ENCODE measurements around the gene PDE5A. TPM values are rescaled to one million over a fixed set of nuclear protein-coding genes. Genes with fewer than 3 reads are reported as not detected.

Gene PDE5A
- polyA plus RNA-seq, 4 donors: 44.5 to 79.8 (median 54.9) TPM

DNA sequence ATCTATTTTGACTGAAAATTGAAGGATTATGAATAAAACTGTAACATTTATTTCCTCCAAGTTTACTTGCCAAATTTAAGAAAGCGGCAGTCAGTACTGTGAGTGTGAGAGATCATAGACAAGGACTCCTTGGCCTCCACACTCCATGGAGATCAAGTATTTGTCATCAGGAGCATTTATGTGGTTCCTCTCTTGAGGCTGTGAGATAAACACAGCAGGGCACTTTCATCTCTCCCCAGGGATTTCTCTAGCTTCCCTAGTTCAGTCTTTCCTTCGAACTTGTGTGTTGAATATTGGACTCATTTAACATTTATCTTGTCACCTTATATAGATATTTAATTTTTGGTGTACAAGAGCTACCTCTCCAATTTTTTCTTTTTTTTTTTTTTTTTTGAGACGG is 40.8 kb downstream of the PDE5A start:
- no peak for DNase-seq (ENCODE audit: low read depth in 4 of 4, low spot score in 3 of 4)

DNA sequence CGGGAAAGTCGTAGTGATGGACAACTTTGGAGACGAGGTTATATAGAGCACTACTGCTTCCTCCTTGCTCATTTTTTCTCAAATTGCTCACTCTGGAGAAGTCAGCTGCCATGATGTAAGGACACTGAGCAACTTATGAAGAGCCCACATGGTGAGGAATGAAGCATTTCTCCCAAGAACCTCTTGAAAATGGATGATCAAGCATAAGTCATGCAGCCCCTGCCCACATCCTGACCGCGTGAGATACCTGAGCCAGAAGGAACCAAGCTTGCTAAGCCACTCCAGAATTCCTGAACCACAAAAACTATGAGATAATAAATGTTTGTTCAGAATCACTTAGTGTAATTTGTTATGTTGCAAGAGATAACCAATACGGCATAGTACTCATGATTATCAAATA is 42.8 kb downstream of the PDE5A start:
- no peak for DNase-seq (ENCODE audit: low read depth in 4 of 4, low spot score in 3 of 4)

DNA sequence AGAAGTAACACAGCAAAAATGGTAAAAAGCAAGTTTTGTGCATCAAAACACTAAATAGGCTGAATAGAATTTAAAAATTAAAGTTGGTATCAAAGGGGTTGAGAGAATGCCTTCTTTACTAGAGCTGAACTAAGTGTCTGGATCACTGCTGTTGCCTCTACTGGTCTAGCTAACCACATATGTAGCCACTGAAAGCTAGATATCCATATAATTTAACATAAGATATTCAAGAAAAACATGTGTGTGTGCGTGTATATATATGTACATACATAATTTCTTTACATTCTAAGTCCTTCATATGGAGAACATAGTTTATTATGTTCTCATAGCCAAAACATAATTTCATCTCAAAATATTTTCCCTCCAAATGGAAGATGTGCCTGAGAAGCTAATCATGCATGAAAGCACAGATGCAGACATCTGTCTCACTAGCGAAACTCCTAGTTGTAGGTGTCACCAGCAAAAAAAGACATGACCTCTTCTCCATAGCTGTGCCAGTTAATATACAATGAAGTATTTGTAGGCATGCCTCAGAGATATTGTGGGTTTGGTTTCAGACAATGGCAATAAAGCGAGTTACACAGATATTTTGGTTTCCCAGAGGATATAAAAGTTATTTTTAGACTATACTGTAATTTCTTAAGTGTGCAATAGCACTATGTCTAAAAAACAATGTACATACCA is 47.3 kb downstream of the PDE5A start:
- DNase-seq (ENCODE audit: low read depth in 4 of 4, low spot score in 3 of 4): no peak

DNA sequence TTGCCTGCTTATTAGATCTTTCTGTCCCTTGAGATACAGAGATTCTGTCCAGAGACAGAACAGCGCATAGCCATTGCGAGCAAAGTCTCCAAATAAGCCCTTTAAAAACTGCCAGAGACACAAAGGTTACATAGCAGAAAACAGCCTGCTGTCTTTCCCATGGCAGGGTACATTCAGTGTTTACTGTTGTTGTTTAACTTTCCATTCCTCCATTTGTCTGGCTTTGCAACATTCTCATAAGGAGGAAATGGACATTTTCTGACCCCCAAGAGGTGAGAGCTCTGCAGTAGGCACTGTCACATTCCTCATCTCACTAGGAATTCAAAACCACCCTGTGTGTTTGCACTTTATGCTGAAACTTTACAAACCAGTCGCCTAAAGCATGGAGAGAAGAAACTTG is 48.3 kb downstream of the PDE5A start:
- no peak for DNase-seq (ENCODE audit: low read depth in 4 of 4, low spot score in 3 of 4)

DNA sequence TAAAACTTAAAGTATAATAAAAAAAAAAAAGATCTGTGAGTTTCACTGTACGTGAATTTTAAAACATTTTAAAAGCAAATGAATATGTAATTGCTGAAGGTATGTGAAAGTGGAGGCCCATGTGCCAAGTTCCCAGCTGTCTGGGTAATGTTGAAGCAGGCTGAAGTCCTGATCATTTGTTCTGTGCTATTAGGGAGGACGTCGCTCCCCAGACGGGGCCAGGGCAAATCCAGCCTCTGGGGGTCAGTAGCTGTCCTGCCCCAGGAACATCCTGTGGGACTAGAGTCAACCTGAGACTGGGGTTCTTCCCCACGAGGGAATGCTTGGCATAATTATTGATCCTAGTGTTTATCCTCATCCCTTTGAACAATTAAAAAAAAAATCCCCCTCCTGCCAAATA is 48.8 kb downstream of the PDE5A start:
- DNase-seq (ENCODE audit: low read depth in 4 of 4, low spot score in 3 of 4): no peak

DNA sequence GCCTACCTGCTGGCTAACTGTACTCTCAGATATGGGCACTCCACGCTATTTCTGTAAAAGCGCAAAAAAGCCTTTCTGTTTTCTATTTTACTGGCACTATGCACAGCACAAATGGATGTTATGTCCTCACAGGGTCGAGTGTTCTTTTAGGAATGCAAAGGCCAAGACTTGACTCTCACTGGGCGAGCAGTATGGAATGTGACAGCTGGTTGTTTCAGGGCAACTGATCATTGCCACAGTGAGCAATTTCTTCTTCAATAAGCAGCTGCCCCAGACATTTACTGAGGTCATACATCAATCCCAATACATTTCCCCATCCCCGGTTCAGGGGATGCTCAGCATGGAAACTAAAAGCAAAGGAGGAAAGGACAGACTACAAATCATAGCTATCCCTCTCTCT is 58.2 kb downstream of the PDE5A start:
- no peak for DNase-seq (ENCODE audit: low read depth in 4 of 4, low spot score in 3 of 4)

DNA sequence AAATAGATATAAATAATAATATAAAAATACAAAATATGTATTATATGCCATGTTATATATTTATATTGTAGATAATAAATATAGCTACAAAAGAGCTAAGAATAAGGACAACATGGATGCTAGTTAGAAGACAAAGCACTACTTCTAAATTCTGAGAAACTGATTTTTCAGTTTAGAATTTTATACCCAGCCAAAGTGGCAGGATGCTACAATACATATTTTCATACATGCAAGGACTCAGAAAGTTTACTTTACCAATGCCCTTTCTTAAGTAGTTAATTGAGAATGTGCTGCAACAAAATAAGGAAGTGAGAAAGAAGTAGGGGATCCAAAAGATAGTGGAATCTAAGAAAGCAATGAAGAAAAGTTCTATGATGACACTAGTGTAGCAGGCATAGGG is 64.5 kb downstream of the PDE5A start:
- no peak for DNase-seq (ENCODE audit: low read depth in 4 of 4, low spot score in 3 of 4)

DNA sequence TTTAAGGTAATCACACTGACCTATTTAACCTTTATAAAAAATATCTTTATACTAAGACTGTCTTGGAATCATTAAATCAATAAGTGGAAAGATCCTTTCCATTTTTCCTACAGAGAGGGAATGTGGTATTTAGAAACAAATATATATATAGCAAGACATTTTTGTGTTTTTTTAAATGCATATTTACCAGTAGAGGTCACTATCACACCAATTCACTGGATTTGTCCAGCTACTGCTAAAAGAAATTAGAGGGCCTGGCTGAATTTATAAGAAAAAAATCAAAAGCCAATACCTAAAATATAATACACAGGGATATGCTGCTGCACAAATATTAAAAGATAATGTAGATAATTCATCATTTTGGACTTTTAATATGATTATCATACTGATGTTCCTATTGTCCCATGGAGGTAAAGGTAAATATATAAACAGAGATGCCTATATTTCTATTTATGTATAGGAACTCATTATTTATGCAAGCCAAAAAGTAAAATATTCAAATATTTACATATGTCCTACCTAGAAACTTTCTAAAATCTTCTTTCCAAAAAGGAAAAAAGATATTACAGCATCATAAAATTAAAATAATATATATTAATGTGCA is 69.5 kb downstream of the PDE5A start:
- peak; percentile 12 to 37 (median 26) for DNase-seq (ENCODE audit: low read depth in 4 of 4, low spot score in 3 of 4)

DNA sequence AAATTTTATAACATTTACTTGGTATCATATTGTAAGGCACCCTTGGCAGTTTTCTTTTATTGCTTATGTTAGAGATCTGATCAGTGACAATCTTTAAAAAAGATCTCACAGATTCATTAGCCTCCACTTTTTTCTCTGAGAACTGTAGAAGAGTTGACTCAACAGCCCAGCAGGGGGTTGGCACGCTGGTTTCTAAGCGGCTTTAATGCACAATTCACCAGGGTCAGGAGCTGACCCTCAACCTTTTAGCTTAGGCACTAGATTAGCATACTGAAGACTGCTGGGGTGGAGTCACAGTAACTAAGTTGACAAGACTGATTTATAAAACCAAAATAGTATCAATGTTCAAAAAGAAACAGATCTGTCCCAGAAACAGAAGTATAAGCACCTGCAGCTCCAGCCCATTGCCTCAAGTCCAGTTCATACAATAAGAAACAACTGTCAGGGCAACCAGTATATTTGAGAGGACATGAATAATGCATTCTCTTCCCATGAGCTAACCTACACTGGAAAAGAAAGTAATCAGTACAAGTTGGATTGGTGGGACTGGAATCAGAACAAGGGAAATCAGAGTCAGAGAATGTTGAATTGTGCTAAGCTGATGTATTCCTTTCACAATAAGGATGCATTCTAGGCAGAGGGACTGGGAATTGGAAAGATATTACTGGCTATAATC is 77.6 kb downstream of the PDE5A start:
- no peak for DNase-seq (ENCODE audit: low read depth in 4 of 4, low spot score in 3 of 4)

DNA sequence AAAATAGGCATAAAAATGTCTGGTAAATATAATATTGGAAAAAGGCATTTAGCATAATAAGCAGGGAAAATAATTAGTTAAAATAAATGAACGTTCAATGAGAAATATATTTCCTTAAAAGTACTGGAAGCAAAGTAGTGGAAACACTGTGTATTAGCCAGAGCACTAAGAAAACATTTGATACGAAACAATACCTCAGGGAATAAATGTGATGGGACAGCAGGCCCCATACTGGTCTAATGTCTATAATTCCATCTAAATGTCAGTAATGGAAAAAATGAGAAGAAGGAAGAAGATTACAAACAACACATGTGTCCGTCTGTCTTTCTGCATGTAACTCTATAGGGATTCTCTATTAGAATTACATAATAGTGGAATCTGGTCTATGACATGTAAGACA is 79.0 kb downstream of the PDE5A start:
- DNase-seq (ENCODE audit: low read depth in 4 of 4, low spot score in 3 of 4): no peak

DNA sequence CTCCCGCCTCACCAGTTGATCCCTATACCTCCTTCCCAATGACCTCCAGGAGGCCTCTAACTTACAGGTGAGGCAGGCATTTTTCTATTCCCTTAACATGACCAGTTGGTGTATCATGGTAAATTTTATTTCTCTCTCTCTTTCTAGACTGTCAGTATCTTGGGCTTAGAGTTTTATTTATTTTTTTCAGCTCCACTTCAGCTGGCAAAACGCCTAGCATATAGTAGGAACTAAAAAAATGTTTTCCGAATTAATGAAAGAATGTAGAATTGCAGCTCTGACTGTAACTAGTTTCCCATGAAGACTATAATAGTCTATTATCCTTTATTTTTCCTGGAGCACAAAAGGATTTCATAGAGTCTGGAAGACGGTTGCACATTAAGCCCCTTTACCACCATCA is 84.8 kb downstream of the PDE5A start:
- no peak for DNase-seq (ENCODE audit: low read depth in 4 of 4, low spot score in 3 of 4)

DNA sequence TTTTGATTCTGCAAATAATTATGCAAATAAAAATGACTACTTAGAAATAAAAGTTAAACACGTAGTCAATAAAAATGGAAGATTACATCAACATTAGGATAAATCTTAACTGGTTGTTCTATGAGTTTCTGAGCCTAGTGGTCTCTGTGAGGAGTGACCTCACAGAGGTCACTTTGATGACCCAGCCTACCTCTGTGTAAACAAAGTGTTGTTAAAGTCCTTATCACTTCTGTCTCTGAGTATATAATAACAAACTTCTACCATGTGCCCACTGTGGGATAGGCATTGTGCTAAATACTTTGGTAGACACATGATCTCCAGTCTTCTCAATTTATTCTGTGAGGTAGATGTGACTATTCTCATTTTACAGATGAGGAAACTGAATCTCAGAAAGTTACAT is 85.4 kb downstream of the PDE5A start:
- DNase-seq (ENCODE audit: low read depth in 4 of 4, low spot score in 3 of 4): no peak

DNA sequence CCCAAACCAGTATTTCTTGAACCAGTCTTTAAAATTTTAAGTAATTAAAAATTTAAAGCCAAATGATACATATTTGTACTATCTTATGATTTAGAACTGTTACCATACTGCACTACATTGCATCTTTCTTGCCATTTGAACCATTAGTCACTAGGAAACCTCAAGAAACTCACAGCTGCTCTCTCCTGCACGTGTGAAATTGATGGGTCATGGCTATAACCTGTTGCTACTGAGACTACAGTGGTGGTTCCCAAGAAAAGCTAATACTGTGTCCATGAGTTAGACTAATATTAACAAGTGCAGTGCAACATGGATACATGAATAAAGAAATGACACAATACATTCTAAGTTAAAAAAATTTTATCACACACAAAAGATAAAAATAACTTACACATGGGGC is 88.4 kb downstream of the PDE5A start:
- no peak for DNase-seq (ENCODE audit: low read depth in 4 of 4, low spot score in 3 of 4)

DNA sequence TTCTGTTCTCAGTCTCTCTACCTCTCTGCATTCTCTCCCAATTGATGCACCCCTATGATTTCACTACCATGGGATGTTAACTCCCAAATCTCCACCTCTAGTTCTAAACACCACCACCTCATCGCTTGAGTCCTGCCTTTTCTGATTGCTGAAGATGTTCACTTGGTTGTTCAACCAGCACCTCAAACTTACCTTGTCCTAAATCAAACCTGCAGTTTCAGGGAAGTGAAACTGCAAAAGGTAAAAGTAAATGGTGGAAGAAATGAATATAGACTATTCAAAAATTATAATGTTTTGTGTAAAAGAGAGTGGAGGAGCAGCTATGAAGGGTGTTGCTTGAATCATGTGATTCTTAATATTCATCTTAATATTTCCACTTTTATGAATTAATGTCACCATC is 91.0 kb downstream of the PDE5A start:
- DNase-seq (ENCODE audit: low read depth in 4 of 4, low spot score in 3 of 4): no peak

DNA sequence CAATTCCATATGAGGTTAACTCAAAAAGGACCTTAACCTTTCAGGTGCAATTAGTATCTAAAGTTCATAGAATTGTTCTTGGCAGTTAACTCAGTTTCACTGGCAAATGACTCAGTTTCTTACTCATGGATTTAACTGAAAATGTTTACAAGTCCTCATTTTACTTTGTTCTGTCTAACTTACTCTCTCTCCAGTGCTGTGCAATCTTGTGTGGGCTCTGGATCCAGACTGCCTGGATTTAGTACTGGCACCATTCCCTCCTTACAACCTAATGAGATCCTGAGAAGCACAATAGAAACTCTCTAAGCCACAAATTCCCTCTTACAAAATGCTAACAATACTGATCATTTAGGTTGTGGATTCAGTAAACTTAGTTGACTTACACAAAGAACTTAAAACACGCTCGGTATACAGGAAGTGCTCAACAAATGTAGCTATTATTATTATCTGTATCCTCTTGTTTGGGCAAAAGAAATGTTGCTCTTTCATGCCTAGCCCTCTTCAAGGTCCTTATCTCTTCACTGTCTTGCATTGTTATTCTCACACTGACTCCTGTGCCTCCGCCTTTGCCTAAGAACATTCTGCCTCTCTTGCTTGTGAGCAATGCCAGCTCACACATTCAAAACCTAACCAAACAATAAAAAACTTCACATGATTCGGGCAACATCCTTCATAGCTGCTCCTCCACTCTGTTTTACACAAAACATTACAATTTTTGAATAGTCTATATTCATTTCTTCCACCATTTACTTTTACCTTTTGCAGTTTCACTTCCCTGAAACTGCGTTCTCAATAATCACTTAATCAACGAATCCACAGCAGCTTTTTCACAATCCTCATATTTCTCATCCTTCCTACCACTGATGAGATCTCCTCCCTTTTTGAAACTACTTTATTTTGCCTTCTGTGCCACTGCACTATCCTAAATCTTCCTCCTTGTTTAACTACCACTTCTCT is 91.8 kb downstream of the PDE5A start:
- no peak for DNase-seq (ENCODE audit: low read depth in 4 of 4, low spot score in 3 of 4)

DNA sequence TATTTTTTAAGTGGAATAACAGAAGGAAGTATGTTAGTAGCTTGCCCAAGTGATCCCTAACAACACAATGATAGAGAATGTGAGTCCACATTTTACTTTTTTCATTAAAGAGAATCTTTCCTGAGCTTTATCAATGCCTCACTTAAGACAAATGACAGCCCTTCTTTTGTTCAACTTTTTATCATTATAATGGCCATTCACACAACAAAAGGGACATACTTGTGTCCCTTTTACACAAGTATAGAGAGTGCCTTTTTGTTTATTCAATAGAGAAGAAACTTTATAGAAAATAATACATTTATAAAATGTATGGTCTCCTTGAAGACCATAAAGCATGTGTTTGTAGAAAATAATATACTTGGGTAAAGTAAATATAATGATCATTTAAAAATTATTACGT is 96.3 kb downstream of the PDE5A start:
- no peak for DNase-seq (ENCODE audit: low read depth in 4 of 4, low spot score in 3 of 4)

DNA sequence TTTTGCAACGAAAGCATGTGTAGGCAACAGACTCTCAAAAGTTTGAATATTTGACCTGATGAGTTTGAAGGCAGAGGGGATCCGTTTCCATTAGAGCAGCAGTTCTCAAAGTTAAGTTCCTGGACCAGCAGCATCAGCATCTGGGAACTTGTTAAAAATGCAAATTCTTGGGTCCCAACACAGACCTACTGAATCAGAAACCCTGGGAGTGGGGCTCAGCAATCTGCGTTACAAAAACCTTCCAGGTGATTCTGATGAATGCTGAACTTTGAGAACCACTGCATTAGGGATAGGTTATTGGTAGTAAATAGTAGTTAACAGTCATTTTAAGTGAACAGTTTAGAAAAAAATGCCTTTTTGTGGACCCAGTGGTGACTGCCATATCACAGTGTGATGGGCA is 98.8 kb downstream of the PDE5A start:
- no peak for DNase-seq (ENCODE audit: low read depth in 4 of 4, low spot score in 3 of 4)

DNA sequence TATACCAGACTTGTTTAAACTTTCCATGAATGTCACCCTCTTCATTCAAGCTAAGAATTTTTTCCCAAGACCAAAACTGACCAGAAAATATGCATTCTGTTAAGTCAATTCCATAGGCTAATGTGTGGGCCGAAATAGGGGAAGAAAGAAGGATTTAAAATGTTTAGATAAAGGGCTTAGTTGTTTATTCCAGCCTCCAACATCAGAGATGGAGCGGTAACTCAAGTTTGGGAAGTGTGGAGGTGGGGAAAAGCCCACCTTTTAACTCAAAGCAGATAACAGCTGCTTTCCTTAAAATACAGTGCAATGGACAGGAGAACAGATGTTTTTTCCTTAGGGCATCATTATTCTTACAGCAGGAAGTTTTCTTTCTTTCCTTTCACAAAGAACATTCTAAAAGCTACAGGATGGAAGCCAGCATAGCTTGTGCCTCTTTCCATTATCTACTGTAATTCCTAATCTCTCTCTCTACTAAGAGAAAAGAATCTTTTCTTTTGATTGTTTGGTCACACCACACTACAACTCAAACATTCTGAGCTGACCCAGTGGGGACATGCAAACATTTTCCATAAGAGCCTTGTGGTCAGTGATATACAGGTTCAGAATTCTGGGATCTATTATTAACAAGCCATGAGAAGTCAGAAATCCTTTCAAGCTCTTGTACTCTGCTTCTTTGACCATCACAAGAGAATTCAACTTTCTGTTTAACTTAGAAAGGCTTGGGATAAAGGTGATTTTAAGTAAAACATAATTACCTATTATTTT is 101.6 kb downstream of the PDE5A start:
- DNase-seq (ENCODE audit: low read depth in 4 of 4, low spot score in 3 of 4): no peak

DNA sequence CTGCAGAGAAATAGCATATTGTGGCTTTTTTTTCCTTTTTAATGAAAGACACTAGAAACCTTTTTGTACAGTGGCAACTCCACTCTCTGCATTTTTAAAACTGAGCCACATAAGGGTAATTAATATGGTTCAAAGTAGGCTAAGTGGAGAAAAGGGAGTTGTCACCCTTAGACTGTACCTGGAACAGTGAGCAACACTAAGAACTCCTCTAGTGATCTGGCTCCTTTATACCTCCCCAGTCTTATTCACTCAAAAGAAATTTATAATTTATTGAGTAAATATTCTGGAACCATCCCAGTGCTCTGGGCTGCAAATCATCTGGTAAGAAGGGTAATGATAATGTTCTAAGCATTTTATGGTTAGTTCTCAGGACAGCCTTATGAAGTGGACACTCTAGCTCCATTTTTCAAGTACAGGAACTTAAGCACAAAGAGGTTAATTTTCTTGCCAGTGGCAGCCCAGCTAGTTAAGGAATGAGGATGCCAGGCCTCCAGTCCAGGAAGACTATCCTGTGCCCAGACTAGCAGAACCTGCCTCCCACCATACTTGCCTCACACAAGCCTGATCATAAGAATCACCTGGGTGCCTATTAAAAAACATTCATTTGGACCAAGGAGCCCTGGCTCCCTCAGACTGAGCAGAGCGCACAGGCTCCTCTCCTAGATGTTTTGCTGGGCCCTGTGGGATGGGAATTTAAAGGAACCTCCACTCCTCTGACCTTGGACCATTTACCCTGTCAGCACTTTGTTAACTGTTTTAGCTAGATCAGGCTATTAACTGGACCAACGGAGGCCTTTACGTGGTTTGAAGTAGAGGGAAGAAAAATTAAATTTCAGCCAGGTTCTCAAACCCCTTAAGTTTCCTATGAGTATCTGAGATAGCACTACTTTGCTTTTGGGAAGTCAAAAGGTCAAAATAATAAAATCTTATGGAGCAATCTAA is 102.6 kb downstream of the PDE5A start:
- DNase-seq (ENCODE audit: low read depth in 4 of 4, low spot score in 3 of 4): no peak

Data from left renal pelvis (tissue), 4 donors.